SU-DHL-6 (cell line): ENCODE results near the gene HNF4A.

ENCODE experiments used
- H2AFZ ChIP-seq: fragments of 200-600 bp; sonication (generic); 2 replicates; pipeline ENCODE4 v1.6.1; 2014; ENCODE audit warnings: low read depth, mild to moderate bottlenecking, moderate library complexity, mixed read lengths, antibody characterized with exemption, low read length; ENCODE audit not compliant: severe bottlenecking
- H3F3A ChIP-seq: fragments of 200-600 bp; shearing (Covaris generic); 2 replicates; pipeline ENCODE4 v1.6.0; 2016; ENCODE audit warnings: antibody characterized with exemption, mild to moderate bottlenecking; ENCODE audit not compliant: insufficient read depth
- H3K27ac ChIP-seq: fragments of 200-600 bp; sonication (generic); 2 replicates; pipeline ENCODE4 v1.5.1; 2016; ENCODE audit warnings: low read depth, mild to moderate bottlenecking, low read length, moderate library complexity, mixed read lengths
- H3K27me3 ChIP-seq: fragments of 200-600 bp; sonication (generic), shearing (Covaris generic); 2 replicates; pipeline ENCODE4 v1.6.0; 2014; ENCODE audit warnings: mild to moderate bottlenecking, low read length
- H3K36me3 ChIP-seq: fragments of 200-600 bp; sonication (generic); 2 replicates; pipeline ENCODE4 v1.6.1; 2014; ENCODE audit warnings: mild to moderate bottlenecking, low read length, mixed read lengths
- H3K4me2 ChIP-seq: fragments of 300-600, 200-600 bp; shearing (Covaris generic), sonication (generic); 2 replicates; pipeline ENCODE4 v1.6.0; 2014; ENCODE audit warnings: low read length, low read depth, mild to moderate bottlenecking; ENCODE audit not compliant: poor library complexity, severe bottlenecking
- H3K4me3 ChIP-seq: fragments of 200-600 bp; sonication (generic); 2 replicates; pipeline ENCODE4 v1.5.1; 2014; ENCODE audit warnings: antibody characterized with exemption, low read length, mild to moderate bottlenecking, mixed read lengths; ENCODE audit not compliant: insufficient read depth, poor library complexity, severe bottlenecking
- H3K79me2 ChIP-seq: fragments of 200-600 bp; sonication (generic); 2 replicates; pipeline ENCODE4 v1.6.1; 2014; ENCODE audit warnings: mild to moderate bottlenecking, low read length, moderate library complexity; ENCODE audit not compliant: insufficient read depth
- H3K9ac ChIP-seq: fragments of 200-600 bp; sonication (generic); 2 replicates; pipeline ENCODE4 v1.7.0; 2014; ENCODE audit warnings: mild to moderate bottlenecking, low read length
- H3K9me2 ChIP-seq: fragments of 200-600 bp; sonication (generic); replicated peaks from 2 replicates; pipeline ENCODE4 v1.6.1; 2014; ENCODE audit warnings: low read length; ENCODE audit not compliant: insufficient read depth
- H3K9me3 ChIP-seq: fragments of 200-600 bp; sonication (generic); 2 replicates; pipeline ENCODE4 v1.6.1; 2014; ENCODE audit warnings: low read length, mixed read lengths; ENCODE audit not compliant: insufficient read depth
- H4K20me1 ChIP-seq: fragments of 200-600 bp; sonication (generic); 2 replicates; pipeline ENCODE4 v1.6.1; 2014; ENCODE audit warnings: low read depth, mild to moderate bottlenecking, antibody characterized with exemption, low read length, moderate library complexity, mixed read lengths
- CTCF ChIP-seq: fragments of 200-600 bp; sonication (generic); IDR thresholded peaks from one replicate; pipeline ENCODE4 v1.5.1; 2017; ENCODE audit warnings: antibody characterized with exemption, mild to moderate bottlenecking, low read length, moderate library complexity; ENCODE audit not compliant: insufficient read depth, poor library complexity, severe bottlenecking
- EZH2phosphoT487 ChIP-seq: fragments of 200-600 bp; sonication (generic), shearing (Covaris generic); conservative IDR thresholded peaks from 2 replicates; pipeline ENCODE4 v1.6.1; 2018; ENCODE audit warnings: mild to moderate bottlenecking, antibody characterized with exemption, low read length, moderate library complexity, mixed read lengths

Gene HNF4A

GRCh38 chr20:44463466-44463865, 108.0 kb downstream of the HNF4A start:
- H3K4me2 ChIP-seq = no peak overlapping the region
- no peaks in the 10 kb centered on the region for H3K9me2 ChIP-seq
- no peak overlapping the region for H3K9ac ChIP-seq
- H3K79me2 ChIP-seq = no peaks in the 10 kb centered on the region
- no peak overlapping the region for H2AFZ ChIP-seq
- no peaks in the 10 kb centered on the region for H3K36me3 ChIP-seq
- no peaks in the 10 kb centered on the region for H3K27me3 ChIP-seq
- no peaks in the 10 kb centered on the region for H4K20me1 ChIP-seq
- no peaks in the 10 kb centered on the region for H3F3A ChIP-seq
- H3K9me3 ChIP-seq = no peaks in the 10 kb centered on the region
- no peak overlapping the region for H3K4me3 ChIP-seq
- no peak overlapping the region for H3K27ac ChIP-seq
- TF ChIP-seq CTCF = no peak
- no peak for TF ChIP-seq EZH2phosphoT487

GRCh38 chr20:44464514-44464913, 109.0 kb downstream of the HNF4A start:
- TF ChIP-seq CTCF (no peak), EZH2phosphoT487 (no peak)
- Histone ChIP-seq H3K27ac (no peak overlapping the region), H2AFZ (no peak overlapping the region)

GRCh38 chr20:44465001-44465560, 109.6 kb downstream of the HNF4A start:
- Histone ChIP-seq H3F3A (no peaks in the 10 kb centered on the region), H3K4me3 (no peak overlapping the region), H4K20me1 (no peaks in the 10 kb centered on the region), H3K9me2 (no peaks in the 10 kb centered on the region), H3K27ac (no peak overlapping the region), H3K9ac (no peak overlapping the region), H3K9me3 (no peaks in the 10 kb centered on the region), H3K36me3 (no peaks in the 10 kb centered on the region), H3K79me2 (no peaks in the 10 kb centered on the region), H3K27me3 (no peaks in the 10 kb centered on the region), H2AFZ (no peak overlapping the region), H3K4me2 (no peak overlapping the region)
- no peak for TF ChIP-seq EZH2phosphoT487

More at GRCh38 chr20:44464514-44464913, 109.0 kb downstream of the HNF4A start:
- no peaks in the 10 kb centered on the region for H3K27me3 ChIP-seq
- no peak overlapping the region for H3K4me2 ChIP-seq
- no peaks in the 10 kb centered on the region for H3F3A ChIP-seq
- no peaks in the 10 kb centered on the region for H3K9me2 ChIP-seq
- no peaks in the 10 kb centered on the region for H3K36me3 ChIP-seq
- H3K9me3 ChIP-seq = no peaks in the 10 kb centered on the region
- H3K79me2 ChIP-seq = no peaks in the 10 kb centered on the region
- no peaks in the 10 kb centered on the region for H4K20me1 ChIP-seq
- H3K9ac ChIP-seq = no peak overlapping the region
- H3K4me3 ChIP-seq = no peak overlapping the region

GRCh38 chr20:44467289-44467883, 111.9 kb downstream of the HNF4A start:
- Histone ChIP-seq H3K27me3 (no peaks in the 10 kb centered on the region), H3K27ac (no peak overlapping the region), H3K79me2 (no peaks in the 10 kb centered on the region), H4K20me1 (no peaks in the 10 kb centered on the region), H2AFZ (no peak overlapping the region), H3K4me3 (no peak overlapping the region), H3K9me2 (no peaks in the 10 kb centered on the region), H3K9ac (no peak overlapping the region), H3K36me3 (no peaks in the 10 kb centered on the region), H3K9me3 (no peaks in the 10 kb centered on the region), H3K4me2 (no peak overlapping the region), H3F3A (no peaks in the 10 kb centered on the region)
- TF ChIP-seq CTCF (no peak), EZH2phosphoT487 (no peak)
